HG02981 (cell line): ENCODE results near the gene MYOT.

Experiments
- ATAC-seq: cut with Tn5 transposase; IDR thresholded peaks from one replicate; pipeline ENCODE4 v1.9.1; 2021; ENCODE audit warnings: mild to moderate bottlenecking, moderate library complexity; ENCODE audit not compliant: unreplicated experiment

The MYOT gene

GRCh38 chr5:137899493-137899892, 31.8 kb downstream of the MYOT start:
- ATAC-seq = no peak

- ATAC-seq = no peak
These were observed 33.6 kb downstream of the MYOT start for GRCh38 chr5:137901011-137901817.

- no peak for ATAC-seq
These were observed 34.9 kb downstream of the MYOT start for GRCh38 chr5:137902408-137903133.

GRCh38 chr5:137914758-137915157, 47.1 kb downstream of the MYOT start:
- no peak for ATAC-seq

GRCh38 chr5:137916923-137917322, 49.3 kb downstream of the MYOT start:
- ATAC-seq = no peak

GRCh38 chr5:137921931-137922330, 54.3 kb downstream of the MYOT start:
- ATAC-seq = no peak

GRCh38 chr5:137923856-137924255, 56.2 kb downstream of the MYOT start:
- no peak for ATAC-seq

- ATAC-seq = no peak
These were observed 65.1 kb downstream of the MYOT start for GRCh38 chr5:137932800-137933199.

- ATAC-seq = no peak
These were observed 65.8 kb downstream of the MYOT start for GRCh38 chr5:137933491-137933911.

- ATAC-seq = peak; percentile 39
These were observed 67.5 kb downstream of the MYOT start for GRCh38 chr5:137935190-137935589.

GRCh38 chr5:137935694-137936093, 68.0 kb downstream of the MYOT start:
- ATAC-seq = no peak
